HL-60/S4 treated with retinoic acid at 250 ng/mL for 4 days and 3 days (cell line): ENCODE results near the gene CAPZB.

Source experiments
- in situ Hi-C: fragments of 300-500 bp; cut with MboI; formaldehyde crosslinking; loops from 2 replicates; pipeline ENCODE4 v1.7.0; 2022; ENCODE audit warnings: low sequenced_read_pairs

The CAPZB gene

DNA sequence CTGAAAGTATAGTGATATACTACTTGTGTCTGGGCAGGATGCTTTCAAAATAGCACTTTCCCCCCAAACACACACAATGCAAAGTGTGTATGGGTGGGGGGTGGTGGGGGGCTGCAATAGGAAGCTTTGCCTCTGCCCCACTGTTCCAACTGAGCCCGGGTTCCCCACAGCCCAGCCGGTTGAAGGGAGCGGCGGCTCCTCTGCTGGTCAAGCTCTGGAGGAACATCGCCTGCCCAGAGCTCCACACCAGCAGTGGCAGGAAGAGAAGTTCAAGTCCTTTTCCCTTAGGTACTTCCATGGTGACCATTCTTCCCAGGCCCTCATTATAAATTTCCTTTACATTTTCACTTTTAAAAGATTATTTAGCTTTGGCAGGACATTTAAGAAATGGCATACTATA is 74.9 kb downstream of the CAPZB start:
- in situ Hi-C loops = no loop called here

DNA sequence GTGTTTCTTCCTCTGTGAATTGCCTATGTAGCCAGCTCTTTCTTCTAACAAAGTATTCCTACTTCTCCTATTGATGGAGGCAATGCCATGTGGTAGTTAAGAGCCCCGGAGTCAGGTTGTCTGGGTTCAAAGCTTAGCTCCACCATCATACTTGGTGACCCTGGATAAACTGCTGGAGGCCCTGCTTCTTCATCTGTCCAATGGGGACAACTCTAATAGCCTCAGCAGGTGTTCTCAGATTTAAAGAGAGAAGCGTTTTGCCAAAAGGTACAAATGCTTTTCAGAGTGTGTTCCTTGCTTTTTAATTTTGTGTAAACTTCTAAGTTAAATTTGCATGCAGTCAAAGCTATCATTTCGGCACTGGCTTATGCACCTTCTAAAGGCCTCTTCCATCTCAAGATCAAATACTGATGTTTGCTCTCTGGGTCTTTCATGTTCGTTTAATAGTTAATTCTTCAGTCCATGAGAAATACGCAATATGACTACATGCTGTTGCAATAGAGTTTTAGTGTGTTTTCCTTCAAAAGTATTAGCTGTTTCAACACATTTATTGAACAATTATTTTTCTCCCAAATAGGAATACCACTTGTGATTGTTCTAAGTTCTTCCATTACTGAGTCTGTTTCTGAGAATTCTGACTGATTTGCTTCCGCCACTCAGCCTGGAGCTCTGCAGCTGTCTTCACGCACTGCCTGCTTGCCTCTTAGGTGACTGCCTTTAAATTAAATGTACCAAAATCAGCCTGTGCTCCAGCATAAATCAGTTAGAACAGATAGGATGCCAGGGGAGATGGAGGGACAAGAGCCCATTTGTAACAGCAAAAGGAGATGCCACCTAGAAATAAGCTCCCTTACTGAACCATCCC is 75.6 kb downstream of the CAPZB start:
- in situ Hi-C loops = no loop called here

DNA sequence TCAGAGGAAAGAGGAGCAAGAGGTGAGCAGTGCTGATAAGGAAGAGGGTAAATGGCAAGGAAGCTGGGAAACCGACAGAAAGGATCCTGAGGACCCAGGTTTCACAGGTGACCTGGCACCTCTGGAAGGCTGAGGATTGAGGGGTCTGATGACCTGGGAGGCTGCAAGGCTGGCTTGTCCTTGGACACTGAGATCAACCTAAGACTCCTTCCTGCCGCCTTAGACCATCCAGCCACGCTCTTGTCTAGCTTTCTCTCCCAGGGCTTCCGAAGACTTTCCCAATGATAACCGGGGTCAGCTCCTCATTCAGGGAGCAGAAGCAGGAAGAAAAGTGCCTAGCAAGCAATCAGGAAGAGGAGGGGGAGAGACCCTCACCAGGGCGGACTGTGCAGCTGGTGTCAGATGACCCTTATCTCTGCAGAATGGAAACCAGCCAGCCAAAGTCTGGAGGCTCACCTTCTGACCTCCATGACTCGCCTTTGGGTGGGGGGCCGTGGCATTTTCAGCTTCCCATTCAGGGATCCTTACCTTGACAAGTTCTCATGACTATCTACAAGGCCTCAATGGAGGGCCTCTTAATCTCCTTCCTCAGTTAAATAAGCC is 77.7 kb downstream of the CAPZB start:
- in situ Hi-C loops = no loop called here

DNA sequence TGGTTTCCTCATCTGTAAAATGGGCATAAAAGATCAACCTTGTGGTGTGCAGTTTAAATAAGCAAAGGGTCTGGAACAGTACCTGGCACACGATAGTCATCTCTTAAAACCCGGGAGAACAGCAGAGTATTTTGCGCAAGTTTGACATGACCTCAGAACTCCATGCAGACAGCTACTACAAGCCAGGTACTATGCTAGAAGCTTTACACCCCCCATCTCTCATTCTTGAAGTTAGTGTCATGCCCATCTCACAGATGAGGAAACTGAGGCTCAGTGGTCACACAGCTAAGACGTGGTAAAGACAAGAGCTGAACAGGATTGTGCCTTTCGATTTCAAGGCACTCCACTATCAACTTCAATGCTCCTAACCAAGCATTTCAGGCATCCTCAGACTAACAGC is 78.7 kb downstream of the CAPZB start:
- in situ Hi-C loops = no loop called here

DNA sequence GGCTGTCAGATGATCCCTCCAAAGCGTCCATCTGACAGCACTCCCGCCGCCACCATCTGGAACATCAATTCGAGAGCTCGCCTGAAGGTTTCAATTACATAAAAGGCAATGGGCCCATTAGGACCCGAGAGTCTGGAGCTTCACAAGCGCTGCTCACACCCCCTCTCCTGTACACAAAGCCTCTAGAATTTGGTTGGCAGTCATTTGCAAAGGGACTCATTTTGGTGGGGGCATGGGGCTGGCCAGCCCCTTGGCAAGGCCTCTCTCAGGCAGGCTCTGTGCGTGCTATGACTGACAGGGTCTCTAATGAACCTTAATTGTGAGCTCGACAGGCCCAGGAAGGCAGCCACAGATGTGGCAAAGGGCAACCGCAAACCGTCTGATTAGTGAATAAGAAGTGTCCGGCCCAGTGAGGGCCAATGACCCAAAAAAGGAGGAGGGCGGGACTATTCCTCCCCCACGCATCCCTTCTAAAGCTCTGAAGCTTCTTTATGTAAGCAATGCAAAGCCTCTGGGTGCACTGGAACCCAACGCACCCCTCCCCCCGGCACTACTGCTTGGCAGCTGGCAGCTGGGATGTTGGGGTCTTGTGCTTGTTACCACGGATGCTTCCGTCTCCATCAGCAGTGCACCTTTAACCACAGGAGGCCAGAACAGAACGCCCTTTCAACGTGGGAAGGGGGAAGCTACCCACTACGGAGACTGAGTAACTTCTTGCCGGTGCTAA is 79.4 kb downstream of the CAPZB start:
- in situ Hi-C loops = no loop called here

DNA sequence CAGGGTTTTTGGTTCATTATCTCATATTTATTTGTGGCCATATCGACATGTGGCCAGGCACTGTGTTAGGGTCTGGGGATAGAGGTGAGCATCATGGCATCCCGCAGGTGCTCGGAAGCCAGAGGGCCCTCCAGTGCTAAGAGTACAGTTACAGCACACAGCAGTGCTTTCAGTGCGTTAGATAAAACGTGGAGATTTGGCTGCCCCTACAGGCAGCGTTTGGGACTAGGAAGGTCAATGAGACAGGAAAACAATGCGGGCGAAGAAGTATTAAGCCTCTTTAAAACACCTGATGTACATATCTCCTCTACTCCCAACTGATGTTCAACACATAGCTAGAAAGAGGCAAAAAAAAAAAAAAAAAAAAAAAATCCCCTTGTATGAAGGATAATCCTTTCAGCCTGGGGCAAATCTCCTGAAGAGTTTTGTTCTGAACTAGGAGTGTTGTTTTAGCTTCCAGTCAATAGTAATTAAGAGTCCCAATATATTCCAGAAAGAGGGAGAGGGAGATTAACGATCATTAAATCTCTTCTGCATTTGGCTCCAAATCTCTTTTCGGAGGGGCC is 80.1 kb downstream of the CAPZB start:
- in situ Hi-C loops = no loop called here

DNA sequence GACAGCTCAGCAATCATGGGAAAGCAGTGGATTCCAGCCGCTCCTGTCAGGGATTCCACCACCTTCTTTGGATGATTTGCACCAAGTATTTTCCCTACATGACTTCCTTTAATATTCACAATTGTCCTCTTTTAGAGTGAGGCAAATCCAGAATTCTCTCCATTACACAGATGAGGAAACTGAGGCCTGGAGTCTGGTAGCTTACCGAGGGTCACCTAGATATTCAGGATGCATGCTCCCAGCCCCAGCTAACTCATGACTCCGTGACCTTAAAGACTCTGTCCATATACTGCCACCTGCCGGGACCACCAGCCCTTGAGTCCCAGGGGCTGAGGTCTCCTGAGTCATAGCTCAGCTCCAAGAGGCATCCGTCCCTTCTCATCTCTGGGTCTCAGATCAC is 80.6 kb downstream of the CAPZB start:
- in situ Hi-C loops = no loop called here

DNA sequence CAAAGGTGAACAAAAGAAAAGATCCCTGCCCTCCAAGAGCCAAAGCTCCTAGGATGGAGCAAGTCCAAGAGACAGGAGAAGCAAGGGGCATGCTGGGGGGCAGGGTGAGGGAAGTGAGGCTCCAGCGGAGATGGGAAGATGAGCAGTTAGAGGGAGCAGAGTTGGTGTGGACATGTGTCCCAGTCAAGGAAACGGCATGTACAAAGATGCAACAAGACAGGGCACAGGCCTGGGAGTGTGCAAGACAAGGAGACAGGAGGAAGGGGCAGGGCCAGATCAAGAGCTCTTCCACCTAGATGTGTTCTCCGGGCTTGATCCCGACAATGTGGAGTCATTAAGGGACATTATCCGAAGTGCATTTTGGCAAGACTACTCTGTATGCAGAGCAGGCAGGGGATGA is 82.1 kb downstream of the CAPZB start:
- in situ Hi-C loops = no loop called here

DNA sequence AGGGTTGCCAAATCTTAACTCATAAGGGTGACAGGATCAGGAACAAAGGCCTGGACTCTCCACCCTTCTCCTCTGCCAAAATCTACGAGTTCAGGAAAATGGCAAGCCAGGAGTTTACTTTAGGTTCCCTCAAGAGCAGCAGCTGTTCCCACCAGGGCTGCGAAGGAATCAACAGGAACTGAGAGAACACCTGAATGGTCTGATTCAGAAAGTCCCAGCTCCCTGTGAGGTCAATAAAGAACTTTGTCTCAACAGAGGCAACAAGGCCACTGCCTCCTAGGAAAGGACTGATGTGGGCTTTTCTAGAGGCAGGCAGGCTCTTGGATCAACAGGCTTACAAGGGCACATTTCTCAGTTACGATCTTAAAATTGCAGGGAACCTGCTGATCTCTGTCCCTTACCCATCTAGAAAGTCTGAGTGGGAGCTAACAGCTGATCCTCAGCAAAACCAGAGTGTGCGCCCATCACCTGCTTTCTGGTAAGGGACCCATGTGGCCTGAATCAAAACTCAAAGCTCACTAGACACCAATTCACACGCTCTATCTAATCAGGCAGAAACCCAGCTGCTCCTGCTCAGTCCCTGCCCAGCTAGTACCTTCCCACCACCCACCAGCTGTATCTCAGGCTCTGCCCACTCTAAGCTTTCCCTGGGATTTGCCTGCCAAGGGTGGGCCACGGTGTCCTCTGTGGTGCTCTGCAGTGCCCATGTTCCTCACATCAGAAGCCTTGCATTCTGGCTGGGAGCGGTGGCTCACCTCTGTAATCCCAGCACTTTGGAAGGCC is 83.1 kb downstream of the CAPZB start:
- in situ Hi-C loops = no loop called here

DNA sequence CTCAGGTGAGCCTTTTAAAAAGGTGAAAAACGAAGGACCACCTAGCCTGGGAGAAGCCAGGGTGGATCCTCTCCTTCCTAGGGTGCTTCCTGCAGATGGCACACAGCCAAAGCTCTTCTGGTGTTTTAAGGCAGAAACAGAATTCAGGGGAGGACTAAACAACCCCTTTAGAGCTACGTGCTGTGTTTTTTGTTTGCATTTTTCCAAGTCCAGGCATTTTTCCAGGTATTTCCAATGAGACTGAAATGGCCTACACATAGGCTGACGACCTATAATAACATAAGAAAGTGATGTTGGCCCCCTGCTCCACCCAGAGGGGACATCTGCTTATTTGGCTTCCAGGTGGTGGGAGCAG is 83.8 kb downstream of the CAPZB start:
- in situ Hi-C loops = no loop called here

DNA sequence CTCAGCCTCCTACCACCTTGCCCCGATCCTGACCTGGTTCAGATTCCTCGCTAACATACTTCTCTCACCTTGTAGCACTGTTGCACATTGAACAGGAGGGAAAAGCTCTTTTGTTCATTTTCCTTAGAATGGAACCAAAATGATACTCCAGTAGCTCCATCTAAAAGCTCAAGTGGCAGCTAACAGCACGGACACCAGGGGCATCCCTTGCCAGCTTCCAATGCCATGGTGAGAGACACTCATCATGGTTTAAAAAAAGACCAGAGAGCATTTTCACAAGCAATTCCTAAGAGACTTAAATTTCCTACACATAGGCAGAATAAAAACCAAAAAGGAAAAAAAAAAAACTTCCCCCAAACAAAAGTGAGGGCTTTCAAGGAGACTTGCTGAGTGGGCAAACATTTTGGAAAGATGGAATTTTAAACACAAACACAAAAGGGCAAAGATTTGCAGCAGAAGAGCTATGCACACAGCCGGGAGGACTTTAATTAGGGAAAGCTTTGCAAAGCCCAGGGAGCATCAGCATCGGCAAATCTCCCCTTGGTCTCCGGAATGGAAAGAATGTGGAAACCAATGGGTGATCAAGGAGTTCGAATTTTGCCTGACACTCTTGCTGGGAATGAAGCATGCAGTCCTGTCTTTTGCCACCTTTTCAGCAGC is 84.3 kb downstream of the CAPZB start:
- in situ Hi-C loops = no loop called here

DNA sequence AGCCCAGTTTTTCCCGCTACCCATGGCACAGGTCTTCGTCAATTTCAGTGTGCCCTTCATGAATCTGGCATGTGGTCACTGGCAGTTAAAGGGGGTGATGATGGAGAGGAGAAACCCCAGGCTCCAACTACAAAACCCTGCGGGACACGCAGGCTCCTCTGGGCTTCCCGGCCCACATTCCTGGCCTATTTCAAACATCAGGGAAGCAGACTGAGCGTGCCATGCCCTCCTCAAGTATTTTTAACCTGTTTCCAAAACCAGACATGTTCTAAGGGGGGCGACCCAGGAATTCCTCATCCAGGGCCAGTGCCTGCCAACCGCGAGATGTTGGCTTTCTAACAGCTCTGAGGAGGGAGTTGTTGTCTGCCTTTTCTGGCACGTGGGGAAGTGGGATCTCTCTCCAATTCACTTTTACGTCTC is 85.1 kb downstream of the CAPZB start:
- in situ Hi-C loops = no loop called here

DNA sequence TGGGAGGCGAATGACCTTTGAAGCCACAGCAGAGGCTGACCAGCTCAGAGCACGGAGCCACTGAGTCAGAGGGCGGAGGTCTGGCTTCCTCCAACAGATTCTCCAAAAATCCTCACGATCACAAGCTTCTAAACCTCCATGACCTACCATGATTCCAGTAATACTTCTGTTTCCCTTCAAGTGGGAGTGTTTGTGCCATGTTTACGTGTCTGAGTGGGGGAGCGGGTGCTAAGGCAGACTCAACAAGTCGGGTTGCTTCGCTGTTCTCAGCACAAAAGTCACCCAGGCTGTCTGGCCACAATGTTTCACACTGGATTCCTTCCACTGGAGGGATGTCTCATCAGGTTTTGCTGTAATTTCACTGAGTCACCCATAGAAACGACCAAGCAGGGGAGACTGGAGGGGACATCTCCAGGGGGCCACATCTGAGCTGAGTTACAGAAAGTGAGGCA is 87.0 kb downstream of the CAPZB start:
- in situ Hi-C loops = no loop called here

DNA sequence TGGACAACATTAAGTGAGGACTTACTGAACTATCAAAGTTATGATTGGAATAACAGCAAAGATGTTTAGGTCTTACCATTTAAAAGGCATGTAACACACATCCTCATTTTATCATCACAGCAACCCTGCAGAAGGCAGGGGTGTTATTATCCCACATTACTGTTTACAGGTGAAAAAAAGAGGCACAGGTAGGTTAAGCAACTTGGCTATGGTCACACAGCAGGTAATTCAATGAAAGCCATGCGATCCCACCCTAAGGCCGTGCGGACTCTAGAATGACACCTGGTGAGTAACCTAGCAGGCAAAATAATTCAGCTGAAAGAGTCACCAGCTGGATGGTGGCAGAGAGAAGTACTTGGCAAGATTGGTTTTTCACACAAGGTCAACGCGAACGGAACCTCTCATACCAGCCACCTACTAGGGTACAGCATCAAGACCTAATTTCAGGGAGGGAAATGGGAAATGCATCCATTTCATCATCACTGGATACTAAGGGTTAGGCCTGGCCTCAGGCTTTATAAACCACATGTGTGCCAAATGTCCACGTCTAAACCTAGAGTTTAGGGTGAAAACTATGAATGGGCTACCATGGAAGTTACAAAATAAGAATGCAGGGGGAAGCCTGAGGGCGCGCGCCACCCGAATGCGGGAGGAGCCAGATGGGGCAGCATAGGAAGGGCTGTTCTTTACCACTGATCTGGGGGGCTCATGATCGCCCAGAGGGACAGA is 88.0 kb downstream of the CAPZB start:
- in situ Hi-C loops = no loop called here

DNA sequence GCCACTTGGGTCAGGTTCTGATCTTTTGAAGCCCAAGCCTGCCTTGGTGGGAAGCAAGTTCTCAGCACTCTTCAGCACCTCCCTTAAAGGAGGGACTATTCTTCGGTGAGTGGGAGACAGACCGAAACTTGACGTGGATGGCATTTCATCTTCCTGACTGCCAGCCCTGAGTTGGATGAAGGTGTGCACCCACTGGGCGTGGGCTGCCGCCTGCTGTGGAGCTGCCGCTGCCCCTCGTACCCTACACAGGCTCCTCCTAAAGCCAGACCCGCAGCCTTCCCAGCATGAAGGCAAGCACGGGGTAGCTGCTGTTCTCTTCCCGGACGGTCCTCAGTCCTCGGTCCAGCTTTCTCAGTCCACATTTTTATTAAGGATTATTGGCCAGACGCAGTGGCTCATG is 89.1 kb downstream of the CAPZB start:
- in situ Hi-C loops = no loop called here

DNA sequence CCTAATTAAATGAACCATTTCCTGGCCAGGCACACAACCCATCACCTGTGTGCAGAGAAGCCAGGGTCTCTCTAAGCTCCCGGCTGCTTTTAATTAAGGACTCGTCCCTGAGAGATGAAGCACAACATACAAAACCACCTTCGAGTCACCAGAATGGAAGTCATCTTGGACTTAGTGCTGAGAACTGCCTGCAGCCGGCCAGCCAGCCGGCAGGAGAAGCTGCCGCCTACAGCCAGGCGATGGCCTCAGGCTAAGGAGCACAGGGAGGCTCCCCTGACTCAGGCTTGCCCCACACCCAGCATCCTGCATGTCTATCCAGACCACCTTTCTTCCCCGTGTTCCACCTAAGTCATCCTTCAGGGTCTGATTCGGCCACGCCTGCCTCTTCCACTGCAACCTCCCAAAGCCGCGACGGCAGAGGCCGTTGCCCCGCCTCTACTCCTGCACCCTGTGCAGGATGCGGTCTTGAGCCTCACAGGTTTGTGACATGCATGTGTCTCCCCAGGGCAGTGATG is 89.6 kb downstream of the CAPZB start:
- in situ Hi-C loops = no loop called here

DNA sequence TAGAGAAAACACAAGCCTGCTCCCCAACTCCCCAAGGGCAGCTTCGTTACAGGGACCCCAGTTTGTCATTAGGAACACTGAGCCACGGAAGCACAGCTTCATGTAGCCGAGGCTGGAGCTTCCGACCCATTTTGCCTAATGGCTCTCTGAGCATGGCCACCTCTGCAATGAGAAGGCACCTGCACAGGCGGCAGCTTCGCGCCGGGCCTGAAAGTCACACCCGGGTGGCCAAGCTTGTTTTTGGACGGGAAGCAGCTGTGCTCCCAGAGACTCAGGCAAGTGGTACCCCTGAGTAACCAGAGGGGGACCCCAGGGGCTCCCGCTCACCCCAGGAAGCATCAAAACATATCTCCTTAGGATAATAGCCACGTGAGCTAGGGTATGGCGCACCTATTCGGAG is 92.3 kb downstream of the CAPZB start:
- in situ Hi-C loops = no loop called here

DNA sequence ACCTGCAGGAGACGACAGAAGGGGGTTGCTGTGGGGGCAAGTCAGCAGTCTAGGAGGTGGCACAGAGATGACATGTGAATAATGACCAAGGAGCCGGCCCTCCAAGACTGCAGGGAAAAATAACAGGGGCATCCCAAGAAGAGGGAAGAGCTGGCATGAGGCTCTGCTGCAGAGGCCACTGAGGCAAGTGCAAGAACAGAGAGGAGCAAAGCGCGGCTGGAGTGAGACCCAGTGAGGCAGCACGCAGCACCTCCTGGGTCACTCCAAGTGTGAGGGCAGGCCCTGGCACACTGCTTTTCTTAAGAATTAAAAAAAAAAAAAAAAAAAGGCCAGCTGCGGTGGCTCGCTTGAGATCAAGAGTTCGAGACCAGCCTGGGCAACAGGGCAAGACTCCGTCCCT is 93.1 kb downstream of the CAPZB start:
- in situ Hi-C loops = no loop called here

DNA sequence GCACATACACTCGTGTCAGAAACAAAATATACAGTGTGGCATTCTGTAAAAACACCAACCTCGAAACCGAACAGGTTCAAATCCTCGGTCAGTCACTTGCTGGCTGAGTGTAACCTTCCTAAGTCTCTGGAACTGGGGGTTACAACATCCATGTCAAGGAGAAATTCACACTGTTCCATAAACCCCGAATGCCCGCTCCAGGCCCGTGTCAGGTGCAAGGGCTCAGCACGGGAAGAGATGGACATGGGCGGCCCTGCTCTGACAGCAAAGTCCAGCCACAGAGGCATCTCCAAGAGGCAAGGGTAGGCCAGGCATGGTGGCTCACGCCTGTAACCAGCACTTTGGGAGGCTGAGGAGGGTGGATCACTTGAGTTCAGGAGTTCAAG is 93.8 kb downstream of the CAPZB start:
- in situ Hi-C loops = no loop called here
